Glutamatergic neuron (in vitro differentiated cells): Measurements from ENCODE around the gene DGKD. TPM values are rescaled to one million over a fixed set of nuclear protein-coding genes. Genes with fewer than 3 reads are reported as not detected.
A peak's percentile ranks its signal among the peaks of the same experiment; 100 is the strongest.

Source experiments
- DNase-seq: peaks from one replicate; pipeline ENCODE4 v3.0.0; 2022
- H3K27ac Mint-ChIP-seq: one replicate; pipeline ENCODE4 v1.8.0; 2020; ENCODE audit warnings: mild to moderate bottlenecking, mixed read lengths, inconsistent platforms; ENCODE audit not compliant: unreplicated experiment
- H3K27me3 Mint-ChIP-seq: one replicate; pipeline ENCODE4 v1.8.0; 2020; ENCODE audit warnings: mild to moderate bottlenecking, moderate library complexity, mixed read lengths, inconsistent platforms; ENCODE audit not compliant: unreplicated experiment
- H3K36me3 Mint-ChIP-seq: one replicate; pipeline ENCODE4 v1.8.0; 2020; ENCODE audit warnings: mild to moderate bottlenecking, mixed read lengths, inconsistent platforms; ENCODE audit not compliant: unreplicated experiment
- H3K4me1 Mint-ChIP-seq: one replicate; pipeline ENCODE4 v1.8.0; 2020; ENCODE audit warnings: mild to moderate bottlenecking, low read depth, mixed read lengths, inconsistent platforms; ENCODE audit not compliant: unreplicated experiment
- H3K4me3 Mint-ChIP-seq: one replicate; pipeline ENCODE4 v1.8.0; 2020; ENCODE audit warnings: mild to moderate bottlenecking, mixed read lengths, inconsistent platforms; ENCODE audit not compliant: unreplicated experiment
- H3K9me3 Mint-ChIP-seq: one replicate; pipeline ENCODE4 v1.8.0; 2020; ENCODE audit warnings: mild to moderate bottlenecking, moderate library complexity, mixed read lengths, inconsistent platforms; ENCODE audit not compliant: unreplicated experiment
- total RNA-seq: library from RNA; stranded (reverse); fragmentation: NEBNext Ultra II Directional; extraction: Animal tissue kit (Norgen Biotek cat#: 25700); gene quantifications from one replicate; pipeline ENCODE4 v1.2.1, GENCODE V29; 2021; ENCODE audit not compliant: unreplicated experiment
- TF ChIP-seq, protein P1 (sequence below): fragments of 200-600 bp; sonication (generic); IDR thresholded peaks from one replicate; pipeline ENCODE4 v1.5.0; 2021; ENCODE audit not compliant: partially characterized antibody, unreplicated experiment

The DGKD gene
- total RNA-seq, 1 donor from 2014 or later, result 67.6 TPM

DNA sequence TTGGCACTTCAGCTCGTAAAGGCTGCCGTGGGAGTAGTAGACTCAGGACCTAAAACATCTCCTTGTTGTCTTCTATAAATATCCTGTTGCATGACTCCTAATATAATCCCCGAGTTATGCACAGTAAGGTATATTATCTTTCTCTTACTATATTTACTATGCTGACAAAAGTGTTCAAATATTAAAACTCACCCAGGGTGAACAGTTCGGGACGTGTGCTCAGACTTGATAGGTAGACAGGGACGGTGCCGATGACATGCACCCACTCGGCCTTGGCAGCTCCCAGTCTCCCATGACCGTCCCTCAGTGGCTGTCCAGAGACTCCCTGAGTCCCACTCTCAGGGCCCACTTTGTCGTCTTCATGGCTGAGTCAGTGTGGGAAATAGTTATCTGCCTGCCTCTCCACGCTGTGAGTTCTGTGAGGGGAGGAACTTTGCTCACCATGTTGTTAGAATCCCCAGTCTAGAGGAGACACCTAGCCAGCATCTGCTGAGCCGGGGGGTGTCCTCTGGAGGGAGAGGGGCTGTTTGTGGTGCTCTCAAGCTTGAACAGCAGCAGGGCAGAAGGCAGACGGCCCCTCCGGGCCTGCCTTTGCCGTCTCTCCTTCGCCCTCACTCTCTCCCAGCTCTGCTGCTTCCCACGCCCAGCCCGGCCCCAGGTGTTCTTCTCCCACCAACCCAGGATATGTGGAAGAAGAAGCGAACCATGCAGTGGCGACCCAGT is 75.0 kb downstream of the DGKD start:
- peak overlapping the region; percentile 64 for H3K27ac Mint-ChIP-seq
- peaks cover 14% of the 10 kb centered on the region for H3K4me1 Mint-ChIP-seq
- peaks cover 3% of the 10 kb centered on the region for H3K9me3 Mint-ChIP-seq
- peak overlapping the region; percentile 50 for H3K4me3 Mint-ChIP-seq
- no peak for DNase-seq
- no peaks in the 10 kb centered on the region for H3K36me3 Mint-ChIP-seq
- no peaks in the 10 kb centered on the region for H3K27me3 Mint-ChIP-seq
- TF ChIP-seq, protein P1, sequence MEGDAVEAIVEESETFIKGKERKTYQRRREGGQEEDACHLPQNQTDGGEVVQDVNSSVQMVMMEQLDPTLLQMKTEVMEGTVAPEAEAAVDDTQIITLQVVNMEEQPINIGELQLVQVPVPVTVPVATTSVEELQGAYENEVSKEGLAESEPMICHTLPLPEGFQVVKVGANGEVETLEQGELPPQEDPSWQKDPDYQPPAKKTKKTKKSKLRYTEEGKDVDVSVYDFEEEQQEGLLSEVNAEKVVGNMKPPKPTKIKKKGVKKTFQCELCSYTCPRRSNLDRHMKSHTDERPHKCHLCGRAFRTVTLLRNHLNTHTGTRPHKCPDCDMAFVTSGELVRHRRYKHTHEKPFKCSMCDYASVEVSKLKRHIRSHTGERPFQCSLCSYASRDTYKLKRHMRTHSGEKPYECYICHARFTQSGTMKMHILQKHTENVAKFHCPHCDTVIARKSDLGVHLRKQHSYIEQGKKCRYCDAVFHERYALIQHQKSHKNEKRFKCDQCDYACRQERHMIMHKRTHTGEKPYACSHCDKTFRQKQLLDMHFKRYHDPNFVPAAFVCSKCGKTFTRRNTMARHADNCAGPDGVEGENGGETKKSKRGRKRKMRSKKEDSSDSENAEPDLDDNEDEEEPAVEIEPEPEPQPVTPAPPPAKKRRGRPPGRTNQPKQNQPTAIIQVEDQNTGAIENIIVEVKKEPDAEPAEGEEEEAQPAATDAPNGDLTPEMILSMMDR, result no peak

DNA sequence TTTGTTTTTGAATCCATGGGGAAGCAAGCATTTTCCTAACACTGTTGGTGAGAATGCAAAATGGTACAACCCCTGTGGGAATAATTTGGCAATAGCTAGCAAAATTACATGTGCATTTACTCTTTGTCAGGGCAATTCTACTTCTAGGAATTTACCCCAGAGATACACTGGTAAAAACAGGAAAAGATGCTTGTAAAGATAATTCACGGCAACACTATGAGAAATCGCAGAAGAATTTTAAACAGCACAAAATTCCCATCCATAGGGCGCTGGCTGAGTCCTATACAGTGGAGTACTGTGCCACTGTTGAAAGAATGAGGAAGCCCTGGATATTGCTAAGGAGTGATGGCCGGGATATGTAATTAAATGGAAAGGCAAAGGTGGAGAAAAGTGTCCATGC is 75.8 kb downstream of the DGKD start:
- H3K4me3 Mint-ChIP-seq, result peak overlapping the region; percentile 50
- peaks cover 14% of the 10 kb centered on the region for H3K4me1 Mint-ChIP-seq
- no peak overlapping the region for H3K27ac Mint-ChIP-seq

DNA sequence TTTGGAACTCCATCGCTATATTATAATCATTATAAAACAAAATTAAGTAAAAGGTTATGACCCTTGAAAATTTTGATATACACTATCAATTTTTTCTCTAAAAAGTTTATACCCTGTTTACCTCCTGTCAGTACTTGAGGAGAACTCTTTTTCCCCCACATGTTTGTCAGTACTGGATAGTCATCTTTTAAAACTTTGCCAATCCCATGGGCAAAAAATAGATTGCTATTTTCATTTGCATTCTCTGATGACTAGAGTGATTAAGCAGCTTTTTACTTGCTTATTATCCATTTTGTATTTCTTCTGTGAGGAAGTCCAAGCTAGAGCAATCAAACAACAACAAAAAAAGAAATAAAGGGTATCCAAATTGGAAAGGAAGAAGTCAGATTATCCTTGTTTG is 76.4 kb downstream of the DGKD start:
- no peaks in the 10 kb centered on the region for H3K27me3 Mint-ChIP-seq
- DNase-seq, result no peak
- H3K4me1 Mint-ChIP-seq, result peaks cover 14% of the 10 kb centered on the region
- H3K9me3 Mint-ChIP-seq, result peaks cover 3% of the 10 kb centered on the region
- H3K4me3 Mint-ChIP-seq, result no peak overlapping the region
- TF ChIP-seq, protein P1, result no peak
- no peaks in the 10 kb centered on the region for H3K36me3 Mint-ChIP-seq
- no peak overlapping the region for H3K27ac Mint-ChIP-seq

More for the DNA sequence above, 75.8 kb downstream of the DGKD start:
- no peak for DNase-seq
- TF ChIP-seq, protein P1, result no peak
- peaks cover 3% of the 10 kb centered on the region for H3K9me3 Mint-ChIP-seq
- H3K27me3 Mint-ChIP-seq, result no peaks in the 10 kb centered on the region
- no peaks in the 10 kb centered on the region for H3K36me3 Mint-ChIP-seq

DNA sequence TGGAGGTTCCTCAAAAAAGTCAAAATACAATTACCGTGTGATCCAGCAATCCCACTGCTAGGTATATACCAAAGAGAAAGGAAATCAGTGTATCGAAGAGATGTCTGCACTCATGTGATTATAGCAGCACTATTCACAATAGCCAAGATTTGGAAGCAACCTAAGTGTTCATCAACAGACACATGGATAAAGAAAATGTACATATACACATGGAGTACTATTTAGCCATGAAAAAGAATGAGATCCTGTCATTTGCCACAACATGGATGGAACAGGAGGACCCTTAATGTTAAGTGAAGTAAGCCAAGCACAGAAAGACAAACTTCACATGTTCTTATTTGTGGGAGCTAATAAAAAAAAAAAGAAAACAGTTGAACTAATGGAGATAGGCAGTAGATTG is 78.7 kb downstream of the DGKD start:
- Mint-ChIP-seq H3K27ac (no peak overlapping the region), H3K9me3 (peaks cover 1% of the 10 kb centered on the region), H3K27me3 (no peaks in the 10 kb centered on the region), H3K4me3 (no peak overlapping the region), H3K36me3 (no peaks in the 10 kb centered on the region), H3K4me1 (peaks cover 18% of the 10 kb centered on the region)
- TF ChIP-seq, protein P1, result no peak
- DNase-seq, result no peak

DNA sequence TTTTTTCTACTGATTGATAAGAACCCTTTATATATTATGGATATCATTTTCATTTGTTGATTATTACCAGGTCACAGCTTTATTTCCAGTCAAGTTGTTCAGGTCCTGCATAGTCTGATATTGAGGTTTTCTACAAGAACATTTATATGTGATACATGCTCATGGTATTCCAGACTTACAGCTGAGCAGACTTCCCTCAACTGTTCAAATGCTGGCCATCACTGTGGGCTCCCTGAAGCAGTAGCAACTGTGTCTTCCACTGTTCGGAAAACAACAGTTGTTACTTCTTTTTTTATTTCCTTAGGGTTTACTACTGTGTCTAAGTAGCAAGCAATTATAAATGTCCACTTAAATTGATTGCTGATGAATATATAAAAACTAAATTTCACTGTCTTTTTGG is 79.5 kb downstream of the DGKD start:
- H3K36me3 Mint-ChIP-seq, result no peaks in the 10 kb centered on the region
- no peak for DNase-seq
- H3K27me3 Mint-ChIP-seq, result no peaks in the 10 kb centered on the region
- TF ChIP-seq, protein P1, result no peak
- H3K27ac Mint-ChIP-seq, result no peak overlapping the region
- peaks cover 18% of the 10 kb centered on the region for H3K4me1 Mint-ChIP-seq
- H3K4me3 Mint-ChIP-seq, result no peak overlapping the region
- H3K9me3 Mint-ChIP-seq, result peaks cover 1% of the 10 kb centered on the region
